K562 (cell line): ENCODE results near the gene PDE8B.

ENCODE experiments used
- BRCA1 ChIP-seq, 2 experiments: fragments of 450-650 bp in 1 of 2; sonication (generic) in 1 of 2; formaldehyde crosslinking in 1 of 2; IDR thresholded peaks; 2 replicates each; pipeline versions ENCODE4 v1.5.0 to v1.6.1; 2017 to 2020; ENCODE audit warnings: mild to moderate bottlenecking in 1 of 2, missing genetic modification reagents in 1 of 2
- EP300 ChIP-seq: IDR thresholded peaks from 2 replicates; pipeline ENCODE4 v1.6.1; 2012; ENCODE audit warnings: low read length, improper control_type of control experiment
- MTA1 ChIP-seq: fragments of 450-650 bp; IDR thresholded peaks from 2 replicates; pipeline ENCODE4 v1.6.1; 2017; ENCODE audit warnings: borderline replicate concordance
- TF ChIP-seq, protein P1 (sequence below): sonication (generic); formaldehyde crosslinking; IDR thresholded peaks from 2 replicates; pipeline ENCODE4 v1.9.0; 2022; ENCODE audit warnings: mild to moderate bottlenecking, missing genetic modification reagents
- TF ChIP-seq, protein P2 (sequence below): conservative IDR thresholded peaks from 2 replicates; pipeline ENCODE4 v1.6.1; 2011; ENCODE audit warnings: low read depth, mild to moderate bottlenecking, low read length; ENCODE audit not compliant: control insufficient read depth
- TF ChIP-seq, protein P3 (sequence below): fragments of 150-350 bp; IDR thresholded peaks from 2 replicates; pipeline ENCODE4 v1.6.1; 2014; ENCODE audit warnings: low read depth, mild to moderate bottlenecking, low read length, borderline replicate concordance

DNA sequence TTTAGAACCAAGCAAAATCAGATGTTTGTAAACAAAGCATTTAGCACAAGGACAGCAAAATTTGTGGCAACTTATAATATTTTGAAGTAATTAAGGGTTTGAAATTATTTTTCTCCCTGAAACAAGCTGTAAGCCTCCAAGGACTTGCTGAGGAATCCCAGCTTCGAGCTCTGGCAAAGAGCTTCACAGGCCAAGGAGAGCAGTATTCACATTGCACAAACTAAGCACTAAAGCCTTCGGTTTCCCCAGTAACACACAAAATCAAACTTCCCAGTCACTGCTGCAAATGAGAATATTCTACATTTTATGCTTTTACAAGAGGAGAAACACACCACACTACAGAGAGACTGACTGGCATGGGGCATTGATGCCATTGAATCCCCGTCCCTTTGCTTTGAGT lies 179.7 kb downstream of the PDE8B start:
- TF ChIP-seq, protein P1, sequence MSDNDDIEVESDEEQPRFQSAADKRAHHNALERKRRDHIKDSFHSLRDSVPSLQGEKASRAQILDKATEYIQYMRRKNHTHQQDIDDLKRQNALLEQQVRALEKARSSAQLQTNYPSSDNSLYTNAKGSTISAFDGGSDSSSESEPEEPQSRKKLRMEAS (CRISPR knock-in tag) = no peak
- no peak for TF ChIP-seq MTA1
- TF ChIP-seq BRCA1 (IDR thresholded peaks at IDR 0.05) = no peak
- TF ChIP-seq BRCA1 (CRISPR knock-in tag; IDR thresholded peaks at IDR 0.05) = no peak
- TF ChIP-seq, protein P2, sequence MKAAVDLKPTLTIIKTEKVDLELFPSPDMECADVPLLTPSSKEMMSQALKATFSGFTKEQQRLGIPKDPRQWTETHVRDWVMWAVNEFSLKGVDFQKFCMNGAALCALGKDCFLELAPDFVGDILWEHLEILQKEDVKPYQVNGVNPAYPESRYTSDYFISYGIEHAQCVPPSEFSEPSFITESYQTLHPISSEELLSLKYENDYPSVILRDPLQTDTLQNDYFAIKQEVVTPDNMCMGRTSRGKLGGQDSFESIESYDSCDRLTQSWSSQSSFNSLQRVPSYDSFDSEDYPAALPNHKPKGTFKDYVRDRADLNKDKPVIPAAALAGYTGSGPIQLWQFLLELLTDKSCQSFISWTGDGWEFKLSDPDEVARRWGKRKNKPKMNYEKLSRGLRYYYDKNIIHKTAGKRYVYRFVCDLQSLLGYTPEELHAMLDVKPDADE = no peak
- TF ChIP-seq EP300 = no peak
- TF ChIP-seq, protein P3, sequence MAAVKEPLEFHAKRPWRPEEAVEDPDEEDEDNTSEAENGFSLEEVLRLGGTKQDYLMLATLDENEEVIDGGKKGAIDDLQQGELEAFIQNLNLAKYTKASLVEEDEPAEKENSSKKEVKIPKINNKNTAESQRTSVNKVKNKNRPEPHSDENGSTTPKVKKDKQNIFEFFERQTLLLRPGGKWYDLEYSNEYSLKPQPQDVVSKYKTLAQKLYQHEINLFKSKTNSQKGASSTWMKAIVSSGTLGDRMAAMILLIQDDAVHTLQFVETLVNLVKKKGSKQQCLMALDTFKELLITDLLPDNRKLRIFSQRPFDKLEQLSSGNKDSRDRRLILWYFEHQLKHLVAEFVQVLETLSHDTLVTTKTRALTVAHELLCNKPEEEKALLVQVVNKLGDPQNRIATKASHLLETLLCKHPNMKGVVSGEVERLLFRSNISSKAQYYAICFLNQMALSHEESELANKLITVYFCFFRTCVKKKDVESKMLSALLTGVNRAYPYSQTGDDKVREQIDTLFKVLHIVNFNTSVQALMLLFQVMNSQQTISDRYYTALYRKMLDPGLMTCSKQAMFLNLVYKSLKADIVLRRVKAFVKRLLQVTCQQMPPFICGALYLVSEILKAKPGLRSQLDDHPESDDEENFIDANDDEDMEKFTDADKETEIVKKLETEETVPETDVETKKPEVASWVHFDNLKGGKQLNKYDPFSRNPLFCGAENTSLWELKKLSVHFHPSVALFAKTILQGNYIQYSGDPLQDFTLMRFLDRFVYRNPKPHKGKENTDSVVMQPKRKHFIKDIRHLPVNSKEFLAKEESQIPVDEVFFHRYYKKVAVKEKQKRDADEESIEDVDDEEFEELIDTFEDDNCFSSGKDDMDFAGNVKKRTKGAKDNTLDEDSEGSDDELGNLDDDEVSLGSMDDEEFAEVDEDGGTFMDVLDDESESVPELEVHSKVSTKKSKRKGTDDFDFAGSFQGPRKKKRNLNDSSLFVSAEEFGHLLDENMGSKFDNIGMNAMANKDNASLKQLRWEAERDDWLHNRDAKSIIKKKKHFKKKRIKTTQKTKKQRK = no peak
